Aorta (tissue), 5 donors: ENCODE results near the gene ME3. TPM values are rescaled to one million over a fixed set of nuclear protein-coding genes. Genes with fewer than 3 reads are reported as not detected.
A peak's percentile ranks its signal among the peaks of the same experiment; 100 is the strongest.
"Not testable (repeated sequence)": the region's sequence is repeated elsewhere in the genome, so short reads cannot be mapped to it uniquely, and the experiment has no call there.

Experiments
- ATAC-seq: fragments of 200-7000 bp; cut with Tn5 transposase; one replicate; pipeline ENCODE4 v1.9.1; 2022; ENCODE audit warnings: moderate library complexity; ENCODE audit not compliant: low FRiP score
- DNase-seq, 2 donors: peaks; one replicate each; pipeline ENCODE4 v3.0.0-alpha.2; 2020
- H3K27ac ChIP-seq, 2 donors: one replicate each; pipeline ENCODE4 v1.5.1; 2013; ENCODE audit warnings: low read length in 2 of 2, mild to moderate bottlenecking in 2 of 2, moderate library complexity in 2 of 2, control low read depth in 1 of 2, inconsistent platforms in 1 of 2, low read depth in 1 of 2
- H3K27me3 ChIP-seq, 2 donors: one replicate each; pipeline ENCODE4 v1.6.1; 2013; ENCODE audit warnings: control low read depth in 1 of 2, low read length in 1 of 2, mild to moderate bottlenecking in 1 of 2, moderate library complexity in 1 of 2; ENCODE audit not compliant: insufficient read depth in 2 of 2, control insufficient read depth in 1 of 2
- H3K36me3 ChIP-seq, 2 donors: one replicate each; pipeline ENCODE4 v1.6.1; 2013; ENCODE audit warnings: control low read depth in 1 of 2, low read length in 1 of 2, mild to moderate bottlenecking in 1 of 2; ENCODE audit not compliant: insufficient read depth in 2 of 2, control insufficient read depth in 1 of 2
- H3K4me1 ChIP-seq, 2 donors: one replicate each; pipeline ENCODE4 v1.6.1; 2013; ENCODE audit warnings: low read length in 2 of 2, control low read depth in 1 of 2, mild to moderate bottlenecking in 1 of 2, moderate library complexity in 1 of 2; ENCODE audit not compliant: insufficient read depth in 2 of 2, control insufficient read depth in 1 of 2
- H3K4me3 ChIP-seq, 2 donors: one replicate each; pipeline ENCODE4 v1.5.1; 2013; ENCODE audit warnings: low read length in 2 of 2, control low read depth in 1 of 2, mild to moderate bottlenecking in 1 of 2
- H3K9me3 ChIP-seq: one replicate; pipeline ENCODE4 v1.6.1; 2013; ENCODE audit warnings: mild to moderate bottlenecking, low read length; ENCODE audit not compliant: control insufficient read depth
- WGBS, 2 donors: extraction: QIAGEN DNeasy Blood & Tissue Kit; methylation state at CpG; one replicate each; pipeline ENCODE4 v1.1.7; 2013; 5-methylcytosine and 5-hydroxymethylcytosine counted together
- intact Hi-C, 2 donors: fragments of 100-400 bp; cut with DNase I; formaldehyde crosslinking; loops; one replicate each; pipeline versions ENCODE4 v1.14.2 to v1.15.0; 2022
- polyA plus RNA-seq, 2 donors: library from polyadenylated mRNA; stranded (reverse); fragments of 200-250 nt; gene quantifications; one replicate each; pipeline ENCODE4 v1.2.3, GENCODE V29; 2013
- total RNA-seq, 2 donors: library from RNA; stranded (reverse); fragmentation: NEBNext Ultra II Directional; extraction: Animal tissue kit (Norgen Biotek cat#: 25700); gene quantifications; one replicate each; pipeline ENCODE4 v1.2.1, GENCODE V29; 2021
- donor health status: healthy with polysubstance abuse.
- donor health status: Bipolar disorder and iron deficiency.
- donor health status: DM: no; HTN: no; CAD: no.
- donor health status: DM: no; HTN: no; CAD: no.
- donor health status: DM: yes; HTN: yes; CAD: no.

Gene ME3
- total and polyA plus RNA-seq, 4 donors: 9.5 to 41.0 (median 28.6) TPM

GRCh38 chr11:86537541-86538222 lies 134.7 kb downstream of the ME3 start:
- ATAC-seq (no peak), DNase-seq (no peak)
- Histone ChIP-seq H3K27me3 (no peaks in the 10 kb centered on the region), H3K4me1 (no peaks in the 10 kb centered on the region), H3K27ac (no peak overlapping the region), H3K9me3 (no peaks in the 10 kb centered on the region), H3K4me3 (no peak overlapping the region), H3K36me3 (no peaks in the 10 kb centered on the region)
- intact Hi-C loops: no loop called here

GRCh38 chr11:86535773-86536172 lies 136.6 kb downstream of the ME3 start:
- Histone ChIP-seq H3K4me1 (no peaks in the 10 kb centered on the region), H3K27me3 (no peaks in the 10 kb centered on the region), H3K27ac (no peak overlapping the region), H3K4me3 (no peak overlapping the region), H3K36me3 (no peaks in the 10 kb centered on the region), H3K9me3 (no peaks in the 10 kb centered on the region)
- ATAC-seq (no peak), DNase-seq (no peak)
- intact Hi-C loops: no loop called here

GRCh38 chr11:86524620-86525352 lies 147.6 kb downstream of the ME3 start:
- DNase-seq: no peak
- Histone ChIP-seq H3K27me3 (no peaks in the 10 kb centered on the region), H3K27ac (peak overlapping the region in 1 of 2 donors; percentile 36), H3K4me3 (no peak overlapping the region), H3K36me3 (no peaks in the 10 kb centered on the region), H3K4me1 (peaks cover 5% of the 10 kb centered on the region in 2 donors), H3K9me3 (peaks cover 2% of the 10 kb centered on the region)
- ATAC-seq: no peak
- intact Hi-C loops: loop anchor here in 1 of 2 donors (5.0 kb wide), 1 partner anchor 42 kb away; no protein-coding TSS in a partner anchor
- 55 to 58% methylated on average over 2 of the region's 2 CpGs for WGBS, 2 donors

- ATAC-seq (peak; percentile 64), DNase-seq (no peak)
- Histone ChIP-seq H3K27ac (peak overlapping the region in 1 of 2 donors; percentile 18), H3K4me1 (peaks cover 5 to 10% of the 10 kb centered on the region in 2 donors), H3K27me3 (no peaks in the 10 kb centered on the region), H3K4me3 (no peak overlapping the region), H3K36me3 (no peaks in the 10 kb centered on the region), H3K9me3 (peaks cover 2% of the 10 kb centered on the region)
- intact Hi-C loops: loop anchor here in 1 of 2 donors (5.0 kb wide), 1 partner anchor 42 kb away; no protein-coding TSS in a partner anchor
- WGBS, 2 donors: 9 to 14% methylated on average over 5 of the region's 5 CpGs
These were observed 148.4 kb downstream of the ME3 start for GRCh38 chr11:86523738-86524619.

- peaks cover 5 to 16% of the 10 kb centered on the region in 2 donors for H3K4me1 ChIP-seq
- not testable (repeated sequence) for DNase-seq, H3K27me3 ChIP-seq, H3K36me3 ChIP-seq, H3K4me3 ChIP-seq, H3K9me3 ChIP-seq, H3K27ac ChIP-seq, ATAC-seq
- intact Hi-C loops: loop anchor here in 1 of 2 donors (5.0 kb wide), 1 partner anchor 40 kb away; no protein-coding TSS in a partner anchor
- 93 to 96% methylated on average over 5 of the region's 5 CpGs for WGBS, 2 donors
These were observed 149.9 kb downstream of the ME3 start for GRCh38 chr11:86522512-86522911.

GRCh38 chr11:86519064-86519911 lies 153.1 kb downstream of the ME3 start:
- DNase-seq (no peak), ATAC-seq (peak; percentile 19)
- Histone ChIP-seq H3K36me3 (no peaks in the 10 kb centered on the region), H3K4me3 (no peak overlapping the region), H3K9me3 (no peaks in the 10 kb centered on the region), H3K27ac (peak overlapping the region; percentile 48 to 76), H3K4me1 (peaks cover 9 to 21% of the 10 kb centered on the region in 2 donors), H3K27me3 (no peaks in the 10 kb centered on the region)
- intact Hi-C loops: loop anchor here (5.0 kb wide), 2 partner anchors 37 to 58 kb away; no protein-coding TSS in a partner anchor
- 3 to 7% methylated on average over 5 of the region's 5 CpGs for WGBS, 2 donors

GRCh38 chr11:86518211-86518610 lies 154.2 kb downstream of the ME3 start:
- Histone ChIP-seq H3K27ac (no peak overlapping the region), H3K4me1 (peaks cover 9 to 21% of the 10 kb centered on the region in 2 donors), H3K4me3 (no peak overlapping the region), H3K9me3 (no peaks in the 10 kb centered on the region), H3K36me3 (no peaks in the 10 kb centered on the region), H3K27me3 (no peaks in the 10 kb centered on the region)
- 91 to 93% methylated on average over 6 of the region's 6 CpGs for WGBS, 2 donors
- intact Hi-C loops: loop anchor here (5.0 kb wide), 2 partner anchors 36 to 59 kb away; no protein-coding TSS in a partner anchor
- ATAC-seq (no peak), DNase-seq (no peak)

GRCh38 chr11:86517557-86517956 lies 154.9 kb downstream of the ME3 start:
- Histone ChIP-seq H3K4me1 (peaks cover 8 to 16% of the 10 kb centered on the region in 2 donors), H3K4me3 (no peak overlapping the region), H3K9me3 (no peaks in the 10 kb centered on the region), H3K36me3 (no peaks in the 10 kb centered on the region), H3K27ac (no peak overlapping the region), H3K27me3 (no peaks in the 10 kb centered on the region)
- ATAC-seq: no peak
- no peak for DNase-seq
- intact Hi-C loops: loop anchor here (5.0 kb wide), 2 partner anchors 35 to 60 kb away; no protein-coding TSS in a partner anchor
- 99 to 100% methylated on average over 1 of the region's 1 CpG for WGBS, 2 donors
